HepG2 (cell line): Measurements from ENCODE around the gene SHANK3. TPM values are rescaled to one million over a fixed set of nuclear protein-coding genes. Genes with fewer than 3 reads are reported as not detected.

ENCODE experiments used
- ERF ChIP-seq: IDR thresholded peaks from 2 replicates; pipeline ENCODE4 v1.6.1; 2018; ENCODE audit warnings: missing biosample characterization, missing genetic modification reagents
- GATAD2A ChIP-seq: IDR thresholded peaks from 2 replicates; pipeline ENCODE4 v1.6.1; 2016
- HNF1A ChIP-seq, 2 experiments: sonication (generic) in 1 of 2; formaldehyde crosslinking in 1 of 2; IDR thresholded peaks; 2 replicates each; pipeline versions ENCODE4 v1.4.0 to v1.6.1; 2016 to 2020; ENCODE audit warnings: borderline replicate concordance in 1 of 2, low read depth in 1 of 2, mild to moderate bottlenecking in 1 of 2, missing genetic modification reagents in 1 of 2
- NFIC ChIP-seq: IDR thresholded peaks from 2 replicates; pipeline ENCODE4 v1.6.1; 2012; ENCODE audit warnings: mild to moderate bottlenecking, low read length, inconsistent platforms
- RARA ChIP-seq: IDR thresholded peaks from 2 replicates; pipeline ENCODE4 v1.6.1; 2016; ENCODE audit warnings: missing genetic modification reagents, missing compliant biosample characterization
- RNF219 ChIP-seq: sonication (generic); formaldehyde crosslinking; IDR thresholded peaks from 2 replicates; pipeline ENCODE4 v1.5.0; 2020; ENCODE audit warnings: mild to moderate bottlenecking, missing genetic modification reagents
- THAP11 ChIP-seq: IDR thresholded peaks from 2 replicates; pipeline ENCODE4 v1.6.1; 2016; ENCODE audit warnings: missing biosample characterization, missing genetic modification reagents
- ZBTB40 ChIP-seq, 2 experiments: fragments of 450-650 bp in 1 of 2; sonication (generic) in 1 of 2; formaldehyde crosslinking in 1 of 2; IDR thresholded peaks; 2 replicates each; pipeline versions ENCODE4 v1.6.1 to v1.8.0; 2016 to 2022; ENCODE audit warnings: antibody characterized with exemption in 1 of 2, mild to moderate bottlenecking in 1 of 2, missing genetic modification reagents in 1 of 2
- ZNF460 ChIP-seq: sonication (generic); formaldehyde crosslinking; IDR thresholded peaks from 2 replicates; pipeline ENCODE4 v1.5.1; 2020; ENCODE audit warnings: missing genetic modification reagents, mild to moderate bottlenecking, borderline replicate concordance
- ZNF550 ChIP-seq: sonication (generic); formaldehyde crosslinking; IDR thresholded peaks from 2 replicates; pipeline ENCODE4 v1.4.0; 2020; ENCODE audit warnings: mild to moderate bottlenecking, missing genetic modification reagents, borderline replicate concordance
- ZNF878 ChIP-seq: sonication (generic); formaldehyde crosslinking; IDR thresholded peaks from 2 replicates; pipeline ENCODE4 v1.8.1; 2023; ENCODE audit warnings: mild to moderate bottlenecking, missing genetic modification reagents, moderate library complexity
- ZSCAN30 ChIP-seq: sonication (generic); formaldehyde crosslinking; IDR thresholded peaks from 2 replicates; pipeline ENCODE4 v1.5.0; 2020; ENCODE audit warnings: mild to moderate bottlenecking, missing genetic modification reagents
- ZSCAN9 ChIP-seq: IDR thresholded peaks from 2 replicates; pipeline ENCODE4 v1.6.1; 2016; ENCODE audit warnings: borderline replicate concordance
- polyA plus RNA-seq, 8 experiments: library from polyadenylated mRNA; depleted of rRNA in 3 of 8; stranded (reverse) in 7 of 8; unstranded in 1 of 8; fragments of >200 nt; fragmentation: Illumina TruSeq in 4 of 8; extraction: Trizol in 4 of 8; gene quantifications; 2 replicates each; pipeline versions ENCODE4 v1.2.1 to v1.2.3, GENCODE V29; 2011 to 2016; ENCODE audit warnings: low read depth in 4 of 8, missing spikeins in 1 of 8, mixed read lengths in 1 of 8; ENCODE audit not compliant: insufficient read depth in 1 of 8
- total RNA-seq, 5 experiments: library from RNA; depleted of rRNA; stranded (reverse); fragments of >200 nt; fragmentation: Illumina TruSeq; extraction: Trizol; gene quantifications; 2 replicates each; pipeline ENCODE4 v1.2.3, GENCODE V29; 2016; ENCODE audit warnings: low read depth in 1 of 5

The SHANK3 gene
- total and polyA plus RNA-seq, 2 of the 13 experiments (the other 11 are each of a cell fraction or from before 2014, with no cell fraction given), result 2.9 to 4.6 TPM

GRCh38 chr22:50700387-50701075 lies 27.9 kb downstream of the SHANK3 start (continued):
- TF ChIP-seq ZBTB40 (IDR thresholded peaks at IDR 0.05) (no peak), ZBTB40 (CRISPR knock-in tag; IDR thresholded peaks at IDR 0.05) (peak; percentile 30; the same call in 1 of the 2 replicates), NFIC (no peak), RARA (peak; percentile 65), ZNF550 (CRISPR knock-in tag) (no peak), THAP11 (CRISPR knock-in tag) (peak; percentile 63), ZNF460 (no peak; the same call in 1 of the 2 replicates), ERF (peak; percentile 61; the same call in 1 of the 2 replicates), HNF1A (IDR thresholded peaks at IDR 0.05; ENCODE audit: low read depth) (no peak), HNF1A (CRISPR knock-in tag; IDR thresholded peaks at IDR 0.05; ENCODE audit: borderline replicate concordance) (0 out of 2 replicates have a peak, but pooled peaks have one; percentile 62), ZSCAN9 (CRISPR knock-in tag) (peak; percentile 51; the same call in 1 of the 2 replicates), ZSCAN30 (CRISPR knock-in tag) (no peak), RNF219 (CRISPR knock-in tag) (no peak), ZNF878 (CRISPR knock-in tag) (peak; percentile 67; the same call in 1 of the 2 replicates), GATAD2A (CRISPR knock-in tag) (peak; percentile 92)
